K562 (cell line): ENCODE results near the gene KRTAP4-5. TPM values are rescaled to one million over a fixed set of nuclear protein-coding genes. Genes with fewer than 3 reads are reported as not detected.

Experiments used
- ATAC-seq: fragments of 200-7000 bp; cut with Tn5 transposase; 3 replicates; pipeline ENCODE4 v1.9.1; 2020; ENCODE audit warnings: moderate library complexity
- BruUV-seq: library from RNA; stranded (reverse); fragments of 400-500 nt; replicated peaks from 2 replicates; lab custom pipeline; 2021; lab: Mats Ljungman, UMichigan
- CTCF ChIA-PET: fragments of 300-600 bp; formaldehyde crosslinking; extraction: SDS; loops from one replicate; lab custom pipeline; 2021; ENCODE audit warnings: low intra/inter-chr PET ratio; lab: Yijun Ruan, JAX
- POLR2A ChIA-PET: fragments of 300-600, 350-650 bp; sonication (Branson Sonifier 250); formaldehyde crosslinking; extraction: SDS; loops from one replicate; lab custom pipeline; 2021; ENCODE audit warnings: antibody characterized with exemption, inconsistent platforms; lab: Yijun Ruan, JAX
- DNase-seq, 4 experiments: peaks; one replicate each; pipeline versions ENCODE4 v3.0.0 to v3.0.0-alpha.2; 2011 to 2018; ENCODE audit warnings: low spot score in 3 of 4, mixed read lengths in 3 of 4; ENCODE audit errors: extremely low read depth in 1 of 4
- FAIRE-seq: peaks from 2 replicates; lab custom pipeline; 2011; peaks lifted over from hg19 to GRCh38; lab: Jason Lieb, UNC
- H2AFZ ChIP-seq: 2 replicates; pipeline ENCODE4 v1.6.0; 2011; ENCODE audit warnings: low read depth, low read length, control low read depth, inconsistent platforms
- H3K27ac ChIP-seq: fragments of 200-600 bp; 3 replicates; pipeline ENCODE4 v1.8.0; 2011; ENCODE audit warnings: low read depth, mild to moderate bottlenecking, control low read depth, inconsistent platforms, low read length, moderate library complexity, mixed read lengths; ENCODE audit errors: extremely low read depth
- H3K27me3 ChIP-seq, 2 experiments: fragments of 300-600 bp in 1 of 2; 2 replicates in 1 of 2; 3 replicates in 1 of 2; pipeline versions ENCODE4 v1.6.0 to v1.8.0; 2011; ENCODE audit warnings: inconsistent platforms in 2 of 2, low read length in 2 of 2, mild to moderate bottlenecking in 1 of 2, mixed read lengths in 1 of 2, moderate library complexity in 1 of 2; ENCODE audit not compliant: control insufficient read depth in 2 of 2, insufficient read depth in 2 of 2
- H3K36me3 ChIP-seq: fragments of 300-600 bp; 3 replicates; pipeline ENCODE4 v1.8.0; 2011; ENCODE audit warnings: mild to moderate bottlenecking, low read length, inconsistent platforms; ENCODE audit not compliant: control insufficient read depth, insufficient read depth
- H3K4me1 ChIP-seq, 2 experiments: fragments of 200-600 bp in 1 of 2; replicated peaks in 1 of 2; 2 replicates in 1 of 2; 3 replicates in 1 of 2; pipeline versions ENCODE4 v1.5.1 to v1.8.0; 2011; ENCODE audit warnings: inconsistent platforms in 2 of 2, low read length in 2 of 2, mild to moderate bottlenecking in 1 of 2, mixed read lengths in 1 of 2, moderate library complexity in 1 of 2; ENCODE audit not compliant: control insufficient read depth in 2 of 2, insufficient read depth in 2 of 2
- H3K4me2 ChIP-seq: 2 replicates; pipeline ENCODE4 v1.6.1; 2011; ENCODE audit warnings: low read length, control low read depth, inconsistent platforms, mixed read lengths; ENCODE audit not compliant: insufficient read depth
- H3K4me3 ChIP-seq: fragments of 200-600 bp; sonication (generic), shearing (Covaris generic); 2 replicates; pipeline ENCODE4 v1.5.1; 2016; ENCODE audit warnings: control low read depth, inconsistent platforms
- H3K79me2 ChIP-seq: fragments of 200-600 bp; 3 replicates; pipeline ENCODE4 v1.8.0; 2011; ENCODE audit warnings: low read length, inconsistent platforms; ENCODE audit not compliant: control insufficient read depth, insufficient read depth
- H3K9ac ChIP-seq, 2 experiments: 2 replicates each; pipeline versions ENCODE4 v1.6.0 to v1.6.1; 2011; ENCODE audit warnings: low read depth in 2 of 2, low read length in 2 of 2, control low read depth in 1 of 2, inconsistent platforms in 1 of 2, mild to moderate bottlenecking in 1 of 2, mixed read lengths in 1 of 2; ENCODE audit not compliant: insufficient read depth in 1 of 2
- H3K9me1 ChIP-seq: one replicate; pipeline ENCODE4 v1.6.0; 2011; ENCODE audit warnings: inconsistent platforms, mild to moderate bottlenecking, low read length, moderate library complexity; ENCODE audit not compliant: control insufficient read depth, insufficient read depth
- H3K9me3 ChIP-seq: replicated peaks from 2 replicates; pipeline ENCODE4 v1.5.1; 2011; ENCODE audit warnings: low read depth, low read length, inconsistent platforms; ENCODE audit not compliant: control insufficient read depth, insufficient read depth
- H4K20me1 ChIP-seq: replicated peaks from 2 replicates; pipeline ENCODE4 v1.6.1; 2011; ENCODE audit warnings: low read length, inconsistent platforms, mixed read lengths; ENCODE audit not compliant: control insufficient read depth, insufficient read depth
- HMBOX1 ChIP-seq: sonication (generic); IDR thresholded peaks from 2 replicates; pipeline ENCODE4 v1.6.1; 2016
- MTA1 ChIP-seq: fragments of 450-650 bp; IDR thresholded peaks from 2 replicates; pipeline ENCODE4 v1.6.1; 2017; ENCODE audit warnings: borderline replicate concordance
- ZNF146 ChIP-seq: IDR thresholded peaks from one replicate; pipeline ENCODE4 v1.6.1; 2018; ENCODE audit warnings: missing compliant biosample characterization; ENCODE audit not compliant: unreplicated experiment
- WGBS: fragments of 100-300 bp; shearing (Covaris generic); methylation state at CpG from one replicate; pipeline ENCODE4 v1.1.6; 2016; ENCODE audit warnings: low coverage, mixed read lengths; ENCODE audit not compliant: insufficient coverage; ENCODE audit errors: missing lambda C conversion rate; 5-methylcytosine and 5-hydroxymethylcytosine counted together
- in situ Hi-C: fragments of 300-500 bp; cut with MboI; formaldehyde crosslinking; loops from 4 replicates; pipeline ENCODE4 v1.15.0; 2018; ENCODE audit warnings: inconsistent platforms, mixed read lengths
- intact Hi-C: fragments of 100-400 bp; cut with micrococcal nuclease; formaldehyde crosslinking; loops from 2 replicates; pipeline ENCODE4 v1.14.2; 2022
- polyA plus RNA-seq, 8 experiments: library from polyadenylated mRNA; depleted of rRNA in 4 of 8; stranded (reverse) in 5 of 8; unstranded in 3 of 8; fragments of >200 nt; fragmentation: Nextera tagmentation in 2 of 8; fragmentation: Illumina TruSeq in 1 of 8; extraction: Ambion mirVana in 2 of 8; extraction: Trizol in 1 of 8; gene quantifications; 2 replicates each; pipeline versions ENCODE4 v1.2.1 to v1.2.3, GENCODE V29; 2011 to 2014; ENCODE audit warnings: inconsistent platforms in 1 of 8, missing spikeins in 1 of 8
- total RNA-seq, 7 experiments: library from RNA; depleted of rRNA in 6 of 7; stranded (reverse); fragments of >200 nt in 6 of 7; fragmentation: Illumina TruSeq in 2 of 7; extraction: Trizol in 2 of 7; gene quantifications; 2 replicates each; pipeline versions ENCODE4 v1.2.1 to v1.2.3, GENCODE V29; 2011 to 2021; ENCODE audit warnings: low replicate concordance in 1 of 7
- TF ChIP-seq, protein P1 (sequence below): fragments of 450-650 bp; IDR thresholded peaks from 2 replicates; pipeline ENCODE4 v1.6.1; 2016; ENCODE audit warnings: antibody characterized with exemption

KRTAP4-5 gene
- total and polyA plus RNA-seq, 9 of the 15 experiments (the other 6 are each of a cell fraction or from before 2014, with no cell fraction given) = not detected

GRCh38 chr17:41126412-41126811 is 23.2 kb downstream of the KRTAP4-5 start:
- no peaks in the 10 kb centered on the region for H3K9me1 ChIP-seq
- H3K4me3 ChIP-seq = no peak overlapping the region
- no TSS peak for BruUV-seq
- FAIRE-seq = no peak
- POLR2A ChIA-PET = no interaction called here
- H3K4me2 ChIP-seq = no peak overlapping the region
- no peak for DNase-seq
- no peak for ATAC-seq
- H2AFZ ChIP-seq = no peak overlapping the region
- in situ Hi-C loops = no loop called here
- CTCF ChIA-PET = no interaction called here
- intact Hi-C loops = no loop called here
- H3K27me3 ChIP-seq = no peaks in the 10 kb centered on the region
- no peaks in the 10 kb centered on the region for H3K9me3 ChIP-seq
- H3K4me1 ChIP-seq = no peaks in the 10 kb centered on the region
- no peak for TF ChIP-seq MTA1
- TF ChIP-seq, protein P1, sequence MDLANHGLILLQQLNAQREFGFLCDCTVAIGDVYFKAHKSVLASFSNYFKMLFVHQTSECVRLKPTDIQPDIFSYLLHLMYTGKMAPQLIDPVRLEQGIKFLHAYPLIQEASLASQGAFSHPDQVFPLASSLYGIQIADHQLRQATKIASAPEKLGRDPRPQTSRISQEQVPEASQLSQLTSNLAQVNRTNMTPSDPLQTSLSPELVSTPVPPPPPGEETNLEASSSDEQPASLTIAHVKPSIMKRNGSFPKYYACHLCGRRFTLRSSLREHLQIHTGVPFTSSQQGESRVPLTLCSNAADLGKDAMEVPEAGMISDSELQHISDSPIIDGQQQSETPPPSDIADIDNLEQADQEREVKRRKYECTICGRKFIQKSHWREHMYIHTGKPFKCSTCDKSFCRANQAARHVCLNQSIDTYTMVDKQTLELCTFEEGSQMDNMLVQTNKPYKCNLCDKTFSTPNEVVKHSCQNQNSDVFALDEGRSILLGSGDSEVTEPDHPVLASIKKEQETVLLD = no peak
- TF ChIP-seq HMBOX1 = no peak
- TF ChIP-seq ZNF146 (CRISPR knock-in tag) = peak; percentile 55
- no peaks in the 10 kb centered on the region for H3K36me3 ChIP-seq
- H3K79me2 ChIP-seq = no peaks in the 10 kb centered on the region
- H4K20me1 ChIP-seq = no peaks in the 10 kb centered on the region
- WGBS = 0% methylated on average over 3 of the region's 3 CpGs
- H3K27ac ChIP-seq = no peak overlapping the region
- H3K9ac ChIP-seq = no peak overlapping the region
